SH-SY5Y (cell line): ENCODE data around the gene ANO6.

ENCODE experiments used
- GATA2 ChIP-seq: IDR thresholded peaks from 2 replicates; pipeline ENCODE4 v1.6.1; 2011; ENCODE audit warnings: mild to moderate bottlenecking, low read depth, low read length
- GATA3 ChIP-seq: IDR thresholded peaks from 2 replicates; pipeline ENCODE4 v1.6.1; 2011; ENCODE audit warnings: low read depth, mild to moderate bottlenecking, low read length, moderate library complexity

- TF ChIP-seq GATA2 (no peak), GATA3 (no peak)
Observed at GRCh38 chr12:45398552-45398951, 182.7 kb downstream of the ANO6 start.
